GM12878 (cell line): Measurements from ENCODE around the gene FAM90A1.
"Not testable (repeated sequence)": the region's sequence is repeated elsewhere in the genome, so short reads cannot be mapped to it uniquely, and the experiment has no call there.

Experiments
- BMI1 ChIP-seq: fragments of 450-650 bp; IDR thresholded peaks from 2 replicates; pipeline ENCODE4 v1.6.1; 2016; ENCODE audit warnings: mild to moderate bottlenecking, moderate library complexity, borderline replicate concordance
- CBFB ChIP-seq: IDR thresholded peaks from 2 replicates; pipeline ENCODE4 v1.6.1; 2016; ENCODE audit warnings: antibody characterized with exemption, low read depth
- HDGF ChIP-seq: fragments of 450-650 bp; IDR thresholded peaks from 2 replicates; pipeline ENCODE4 v1.6.1; 2016; ENCODE audit warnings: antibody characterized with exemption
- MAX ChIP-seq: IDR thresholded peaks from 2 replicates; pipeline ENCODE4 v1.6.1; 2012; ENCODE audit warnings: low read depth, low read length, improper control_type of control experiment
- NFYB ChIP-seq: IDR thresholded peaks from 2 replicates; pipeline ENCODE4 v1.6.1; 2011; ENCODE audit warnings: low read depth, mild to moderate bottlenecking, low read length, improper control_type of control experiment, moderate library complexity; ENCODE audit not compliant: insufficient read depth
- POLR2A ChIP-seq: IDR thresholded peaks from 2 replicates; pipeline ENCODE4 v1.6.1; 2011; ENCODE audit warnings: low read depth, mild to moderate bottlenecking, low read length

GRCh38 chr12:8264236-8264635 is 36.8 kb upstream of the FAM90A1 start:
- not testable (repeated sequence) for TF ChIP-seq NFYB, CBFB, MAX, HDGF, BMI1, POLR2A
